GM12878 (cell line): ENCODE measurements around the gene SF3B6. TPM values are rescaled to one million over a fixed set of nuclear protein-coding genes. Genes with fewer than 3 reads are reported as not detected.
"Not testable (repeated sequence)": the region's sequence is repeated elsewhere in the genome, so short reads cannot be mapped to it uniquely, and the experiment has no call there.

Experiments used
- ATAC-seq: fragments of 200-7000 bp; cut with Tn5 transposase; 3 replicates; pipeline ENCODE4 v1.9.1; 2020; ENCODE audit warnings: mild to moderate bottlenecking, moderate library complexity
- BruUV-seq: library from RNA; stranded (reverse); fragments of 400-500 nt; replicated peaks from 2 replicates; lab custom pipeline; 2021; lab: Mats Ljungman, UMichigan
- CTCF ChIA-PET: fragments of 300-600 bp; sonication (Branson Sonifier 250); formaldehyde crosslinking; extraction: SDS; loops from one replicate; lab custom pipeline; 2021; ENCODE audit warnings: inconsistent platforms; lab: Yijun Ruan, JAX
- POLR2A ChIA-PET: fragments of 350-600 bp; formaldehyde crosslinking; extraction: SDS; loops from one replicate; lab custom pipeline; 2021; ENCODE audit warnings: inconsistent platforms; lab: Charles Lee
- RAD21 ChIA-PET: fragments of 300-600 bp; sonication (Branson Sonifier 250); formaldehyde crosslinking; loops from one replicate; lab custom pipeline; 2023; ENCODE audit warnings: antibody characterized with exemption; ENCODE audit not compliant: unreplicated experiment; lab: Charles Lee
- SMC1A ChIA-PET: fragments of 300-600 bp; sonication (Branson Sonifier 250); formaldehyde crosslinking; loops from one replicate; lab custom pipeline; 2023; ENCODE audit not compliant: unreplicated experiment, uncharacterized antibody; lab: Charles Lee
- DNase-seq: peaks from one replicate; pipeline ENCODE4 v3.0.0-alpha.2; 2011; ENCODE audit warnings: low read depth, low spot score
- FAIRE-seq: peaks from 3 replicates; lab custom pipeline; 2011; peaks lifted over from hg19 to GRCh38; lab: Jason Lieb, UNC
- H2AFZ ChIP-seq: 2 replicates; pipeline ENCODE4 v1.6.0; 2011; ENCODE audit warnings: low read depth, low read length, control low read depth; ENCODE audit not compliant: control insufficient read depth
- H3K27ac ChIP-seq: 2 replicates; pipeline ENCODE4 v1.5.1; 2011; ENCODE audit warnings: control low read depth; ENCODE audit not compliant: control insufficient read depth, insufficient read depth
- H3K27me3 ChIP-seq, 2 experiments: replicated peaks in 1 of 2; 2 replicates each; pipeline versions ENCODE4 v1.6.0 to v1.6.1; 2011; ENCODE audit warnings: low read length in 1 of 2; ENCODE audit not compliant: control insufficient read depth in 2 of 2, insufficient read depth in 2 of 2
- H3K36me3 ChIP-seq, 2 experiments: 2 replicates each; pipeline ENCODE4 v1.5.1; 2011; ENCODE audit warnings: low read length in 1 of 2; ENCODE audit not compliant: control insufficient read depth in 2 of 2, insufficient read depth in 2 of 2
- H3K4me1 ChIP-seq: 2 replicates; pipeline ENCODE4 v1.6.1; 2011; ENCODE audit warnings: mild to moderate bottlenecking, low read length, moderate library complexity, mixed read lengths; ENCODE audit not compliant: control insufficient read depth, insufficient read depth
- H3K4me2 ChIP-seq: 2 replicates; pipeline ENCODE4 v1.6.0; 2011; ENCODE audit warnings: control low read depth; ENCODE audit not compliant: control insufficient read depth, insufficient read depth
- H3K4me3 ChIP-seq: fragments of 200-600 bp; sonication (generic); 2 replicates; pipeline ENCODE4 v1.5.1; 2016
- H3K79me2 ChIP-seq: 2 replicates; pipeline ENCODE4 v1.6.0; 2011; ENCODE audit warnings: low read length; ENCODE audit not compliant: control insufficient read depth, insufficient read depth
- H3K9ac ChIP-seq: 2 replicates; pipeline ENCODE4 v1.8.0; 2011; ENCODE audit warnings: low read length, control low read depth, mixed read lengths; ENCODE audit not compliant: control insufficient read depth, insufficient read depth
- H3K9me3 ChIP-seq: replicated peaks from 3 replicates; pipeline ENCODE4 v1.5.1; 2011; ENCODE audit warnings: mild to moderate bottlenecking, low read length; ENCODE audit not compliant: control insufficient read depth, insufficient read depth
- H4K20me1 ChIP-seq: 2 replicates; pipeline ENCODE4 v1.6.0; 2011; ENCODE audit not compliant: control insufficient read depth, insufficient read depth
- CHD4 ChIP-seq: fragments of 200-600 bp; sonication (generic); IDR thresholded peaks from 2 replicates; pipeline ENCODE4 v1.6.1; 2016; ENCODE audit warnings: mild to moderate bottlenecking
- HDAC6 ChIP-seq: fragments of 200-600 bp; sonication (generic); IDR thresholded peaks from one replicate; pipeline ENCODE4 v1.8.0; 2017; ENCODE audit warnings: antibody characterized with exemption; ENCODE audit not compliant: unreplicated experiment
- KDM1A ChIP-seq: fragments of 200-600 bp; sonication (generic); IDR thresholded peaks from 2 replicates; pipeline ENCODE4 v1.6.1; 2016; ENCODE audit warnings: borderline replicate concordance
- LARP7 ChIP-seq: fragments of 450-650 bp; IDR thresholded peaks from 2 replicates; pipeline ENCODE4 v1.6.1; 2017; ENCODE audit warnings: mild to moderate bottlenecking
- MXI1 ChIP-seq: fragments of 150-350 bp; IDR thresholded peaks from 2 replicates; pipeline ENCODE4 v1.6.1; 2011; ENCODE audit warnings: low read depth, mild to moderate bottlenecking, inconsistent platforms, low read length, improper control_type of control experiment
- WGBS: methylation state at CpG from one replicate; pipeline ENCODE4 v1.1.6; 2016; ENCODE audit warnings: low lambda C conversion rate; ENCODE audit not compliant: insufficient replicate concordance, insufficient coverage; ENCODE audit errors: missing lambda C conversion rate; 5-methylcytosine and 5-hydroxymethylcytosine counted together
- in situ Hi-C: fragments of 300-500 bp; cut with MboI; formaldehyde crosslinking; loops from 9 replicates; pipeline ENCODE4 v1.14.3; 2018; ENCODE audit warnings: mixed read lengths
- intact Hi-C: fragments of 100-400 bp; cut with micrococcal nuclease; formaldehyde crosslinking; loops from one replicate; pipeline ENCODE4 v1.14.2; 2022; ENCODE audit not compliant: unreplicated experiment
- polyA plus RNA-seq, 11 experiments: library from polyadenylated mRNA; depleted of rRNA in 4 of 11; unstranded in 6 of 11; stranded (reverse) in 5 of 11; fragments of >200 nt; fragmentation: Nextera tagmentation in 4 of 11; fragmentation: Illumina TruSeq in 1 of 11; extraction: Ambion mirVana in 4 of 11; extraction: Trizol in 1 of 11; gene quantifications; 1 replicate in 1 of 11; 2 replicates in 10 of 11; pipeline versions ENCODE4 v1.2.1 to v1.2.3, GENCODE V29; 2011 to 2016; ENCODE audit warnings: inconsistent platforms in 2 of 11, missing spikeins in 2 of 11, low read depth in 1 of 11
- total RNA-seq, 4 experiments: library from RNA; depleted of rRNA in 3 of 4; stranded (reverse); fragments of >200 nt in 3 of 4; fragmentation: Illumina TruSeq in 1 of 4; extraction: Trizol in 1 of 4; gene quantifications; 2 replicates each; pipeline versions ENCODE4 v1.2.1 to v1.2.3, GENCODE V29; 2013 to 2021

The SF3B6 gene
- total and polyA plus RNA-seq, 10 of the 15 experiments (the other 5 are each of a cell fraction or from before 2014, with no cell fraction given), result 118 to 584 (median 270) TPM

DNA sequence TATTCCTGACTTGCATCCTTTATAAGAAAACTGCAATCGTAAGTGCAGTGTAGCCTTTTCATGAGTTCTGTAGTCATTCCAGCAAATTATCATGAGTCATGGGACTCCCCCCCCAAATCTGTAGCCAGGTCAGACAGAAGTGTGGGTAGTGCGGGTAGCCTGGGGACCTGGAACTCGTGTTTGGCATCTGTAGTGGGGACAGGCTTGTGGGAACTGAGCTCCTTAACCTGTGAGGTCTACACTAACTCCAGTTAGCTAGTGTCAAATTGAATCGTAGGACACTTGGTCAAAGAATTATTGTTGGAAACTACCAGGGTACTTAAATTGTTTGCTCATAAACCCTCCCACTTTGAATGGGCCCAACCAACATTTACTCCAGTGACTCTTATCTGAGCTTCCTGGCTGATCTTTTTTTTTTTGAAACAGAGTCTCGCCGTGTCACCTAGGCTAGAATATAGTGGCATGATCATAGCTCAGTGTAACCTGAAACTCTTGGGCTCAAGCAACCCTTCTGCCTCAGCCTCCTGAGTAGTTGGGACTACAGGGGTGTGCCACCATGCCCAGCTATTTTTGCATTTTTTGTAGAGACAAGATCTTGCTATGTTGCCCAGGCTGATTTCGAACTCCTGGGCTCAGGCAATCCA lies 34.7 kb upstream of the SF3B6 start:
- Histone ChIP-seq H3K36me3 (no peaks in the 10 kb centered on the region), H4K20me1 (no peaks in the 10 kb centered on the region), H3K4me2 (no peak overlapping the region), H3K27ac (no peak overlapping the region), H3K79me2 (no peaks in the 10 kb centered on the region), H3K4me1 (no peaks in the 10 kb centered on the region), H3K9me3 (no peaks in the 10 kb centered on the region; the same call in 1 of the 3 replicates), H2AFZ (no peak overlapping the region), H3K9ac (no peak overlapping the region), H3K27me3 (no peaks in the 10 kb centered on the region), H3K4me3 (no peak overlapping the region)
- intact Hi-C loops, result no loop called here
- RAD21 ChIA-PET, result interaction anchor here (1.1 kb wide), 1 partner anchor 12 kb away, joined by 3 read pairs; no protein-coding TSS in a partner anchor
- no peak for FAIRE-seq
- POLR2A ChIA-PET, result interaction anchor here (1.9 kb wide), 1 partner anchor 12 kb away, joined by 5 read pairs; the partner anchor contains the start of gene PFN4
- SMC1A ChIA-PET, result interaction anchor here (0.7 to 1.5 kb wide), 2 partner anchors 12 to 63 kb away, joined by 4 to 6 read pairs; partner anchors contain the start of gene PFN4
- TF ChIP-seq CHD4 (no peak), KDM1A (no peak), MXI1 (no peak), LARP7 (no peak), HDAC6 (no peak)
- in situ Hi-C loops, result no loop called here
- no peak for DNase-seq
- CTCF ChIA-PET, result interaction anchor here (0.6 to 1.3 kb wide), 4 partner anchors 11 to 90 kb away, joined by 3 to 4 read pairs (median 3); no protein-coding TSS in a partner anchor
- no peak for ATAC-seq
- 41% methylated on average over 7 of the region's 7 CpGs for WGBS
- BruUV-seq, result no TSS peak

DNA sequence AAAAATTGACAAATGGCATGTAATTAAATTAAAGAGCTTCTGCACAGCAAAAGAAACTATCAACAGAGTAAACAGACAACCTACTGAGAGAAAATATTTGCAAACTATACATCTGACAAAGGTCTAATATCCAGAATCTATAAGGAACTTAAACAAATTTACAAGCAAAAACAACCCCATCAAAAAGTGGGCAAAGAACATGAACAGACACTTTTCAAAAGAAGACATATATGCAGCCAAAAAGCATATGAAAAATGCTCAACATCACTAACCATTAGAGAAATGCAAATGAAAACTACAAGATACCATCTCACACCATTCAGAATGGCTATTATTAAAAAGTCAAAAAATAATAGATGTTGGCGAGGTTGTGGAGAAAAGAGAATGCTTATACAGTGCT lies 33.3 kb upstream of the SF3B6 start:
- ChIA-PET POLR2A (interaction anchor here (0.6 kb wide), 3 partner anchors 12 to 140 kb away, joined by 3 to 4 read pairs (median 3); no protein-coding TSS in a partner anchor), CTCF (interaction anchor here (0.7 kb wide), 1 partner anchor 57 kb away, joined by 3 read pairs; no protein-coding TSS in a partner anchor)
- H3K27me3 ChIP-seq, H3K4me3 ChIP-seq, H3K9ac ChIP-seq, SMC1A ChIA-PET, DNase-seq, ATAC-seq, H3K27ac ChIP-seq, H3K79me2 ChIP-seq, H3K4me1 ChIP-seq, FAIRE-seq, H4K20me1 ChIP-seq, H3K36me3 ChIP-seq, in situ Hi-C loops, BruUV-seq, H3K4me2 ChIP-seq, H2AFZ ChIP-seq, intact Hi-C loops, H3K9me3 ChIP-seq, RAD21 ChIA-PET: not testable (repeated sequence)
- 91% methylated on average over 1 of the region's 1 CpG for WGBS
